Coronary artery (tissue), 2 donors: ENCODE results near the gene MIX23.

ENCODE experiments used
- DNase-seq: peaks from one replicate; pipeline ENCODE4 v3.0.0-alpha.2; 2017; ENCODE audit warnings: low spot score
- H3K27ac ChIP-seq, 2 donors: fragments of 200-600 bp; sonication (generic); one replicate each; pipeline ENCODE4 v1.5.1; 2016 to 2019
- H3K4me3 ChIP-seq: fragments of 200-600 bp; sonication (generic); 2 replicates; pipeline ENCODE4 v1.5.1; 2016; ENCODE audit warnings: mild to moderate bottlenecking, moderate library complexity
- TF ChIP-seq, protein P1 (sequence below): fragments of 200-600 bp; sonication (generic); IDR thresholded peaks from one replicate; pipeline ENCODE4 v1.5.1; 2019; ENCODE audit warnings: antibody characterized with exemption

MIX23 gene

DNA sequence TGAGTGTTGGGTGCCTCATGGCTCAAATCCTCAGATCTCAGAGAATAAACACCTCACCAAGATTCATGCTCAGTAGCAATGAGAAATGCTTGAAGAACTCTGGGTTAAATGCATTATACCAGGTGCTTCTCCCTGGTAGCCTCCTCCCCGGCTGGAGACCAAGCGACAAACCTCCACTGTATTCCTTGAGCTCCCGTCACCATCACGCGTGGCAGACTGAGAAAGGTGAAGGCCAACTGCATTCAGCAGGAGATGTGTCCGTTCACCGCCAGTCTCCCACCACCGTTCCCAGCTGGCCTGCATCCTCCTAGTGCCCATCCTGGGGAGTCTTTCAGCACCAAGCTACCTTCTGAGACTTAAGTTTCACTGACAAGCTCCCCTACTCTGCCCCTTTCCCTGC lies 50.5 kb downstream of the MIX23 start:
- H3K4me3 ChIP-seq, result no peak overlapping the region
- TF ChIP-seq, protein P1, sequence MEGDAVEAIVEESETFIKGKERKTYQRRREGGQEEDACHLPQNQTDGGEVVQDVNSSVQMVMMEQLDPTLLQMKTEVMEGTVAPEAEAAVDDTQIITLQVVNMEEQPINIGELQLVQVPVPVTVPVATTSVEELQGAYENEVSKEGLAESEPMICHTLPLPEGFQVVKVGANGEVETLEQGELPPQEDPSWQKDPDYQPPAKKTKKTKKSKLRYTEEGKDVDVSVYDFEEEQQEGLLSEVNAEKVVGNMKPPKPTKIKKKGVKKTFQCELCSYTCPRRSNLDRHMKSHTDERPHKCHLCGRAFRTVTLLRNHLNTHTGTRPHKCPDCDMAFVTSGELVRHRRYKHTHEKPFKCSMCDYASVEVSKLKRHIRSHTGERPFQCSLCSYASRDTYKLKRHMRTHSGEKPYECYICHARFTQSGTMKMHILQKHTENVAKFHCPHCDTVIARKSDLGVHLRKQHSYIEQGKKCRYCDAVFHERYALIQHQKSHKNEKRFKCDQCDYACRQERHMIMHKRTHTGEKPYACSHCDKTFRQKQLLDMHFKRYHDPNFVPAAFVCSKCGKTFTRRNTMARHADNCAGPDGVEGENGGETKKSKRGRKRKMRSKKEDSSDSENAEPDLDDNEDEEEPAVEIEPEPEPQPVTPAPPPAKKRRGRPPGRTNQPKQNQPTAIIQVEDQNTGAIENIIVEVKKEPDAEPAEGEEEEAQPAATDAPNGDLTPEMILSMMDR, result no peak
- no peak for DNase-seq
- H3K27ac ChIP-seq, result no peak overlapping the region

DNA sequence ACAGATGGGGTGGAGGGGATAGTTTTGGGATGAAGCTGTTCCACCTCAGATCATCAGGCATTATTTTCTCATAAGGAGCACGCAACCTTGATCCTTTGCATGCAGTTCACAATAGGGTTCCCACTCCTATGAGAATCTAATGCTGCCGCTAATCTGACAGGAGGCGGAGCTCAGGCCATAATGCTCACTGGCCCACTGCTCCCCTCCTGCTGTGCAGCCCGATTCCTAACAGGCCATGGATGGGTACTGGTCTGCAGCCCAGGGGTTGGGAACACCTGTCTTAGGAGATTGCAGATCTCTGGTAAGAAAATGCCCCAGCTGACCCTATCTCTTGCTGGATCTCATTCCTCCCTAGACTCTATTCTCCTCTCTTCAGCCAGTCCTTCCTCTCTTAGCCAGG lies 51.1 kb downstream of the MIX23 start:
- DNase-seq, result no peak
- H3K4me3 ChIP-seq, result no peak overlapping the region
- TF ChIP-seq, protein P1, result no peak
- H3K27ac ChIP-seq, result no peak overlapping the region

DNA sequence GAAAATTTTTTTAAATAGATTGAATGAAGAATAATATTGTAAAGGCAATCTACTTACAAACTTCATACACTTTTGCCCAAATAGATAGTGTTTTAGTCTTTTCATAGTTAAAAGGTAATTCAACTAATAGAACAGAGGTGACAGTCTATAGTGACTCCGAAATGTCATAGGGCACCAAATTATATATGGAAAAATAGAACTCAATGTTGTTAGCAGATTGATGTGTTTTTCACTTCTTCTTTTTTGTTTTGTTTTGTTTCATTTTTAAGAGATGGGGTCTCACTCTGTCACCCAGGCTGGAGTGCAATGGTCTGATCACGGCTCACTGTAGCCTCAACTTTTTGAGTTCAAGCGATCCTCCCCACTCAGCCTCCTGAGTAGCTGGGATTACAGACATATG lies 57.3 kb downstream of the MIX23 start:
- TF ChIP-seq, protein P1, result no peak
- no peak overlapping the region for H3K27ac ChIP-seq

DNA sequence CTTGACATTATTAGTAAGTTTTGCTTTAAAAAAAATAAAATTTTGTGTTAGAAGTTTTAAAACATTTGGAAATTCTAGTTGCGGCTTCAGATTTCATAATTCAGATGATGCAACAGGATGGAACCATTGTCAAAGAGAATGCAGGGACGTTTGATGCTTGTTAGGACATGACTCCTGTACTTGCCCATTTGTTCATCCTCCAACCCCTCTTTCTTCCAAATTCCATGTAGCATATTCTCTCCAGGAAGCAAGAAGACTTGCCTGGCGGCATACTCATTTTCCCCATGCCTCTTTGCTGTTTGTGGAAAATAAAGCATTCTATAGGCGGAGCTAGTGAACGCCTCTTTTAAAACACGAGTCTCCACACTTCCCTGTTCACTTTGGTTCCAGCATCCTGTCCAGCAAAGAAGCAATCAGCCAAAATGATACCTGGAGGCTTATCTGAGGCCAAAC lies 58.1 kb downstream of the MIX23 start, which contains the start of gene CSTA:
TSS of gene CSTA (plus strand) at position 378 of the 453 bp plus-strand sequence. CDS start at position 423, 45 bp downstream.
- DNase-seq, result no peak
- peak within 1 kb of the TSS; percentile 34 for H3K4me3 ChIP-seq
- H3K27ac ChIP-seq, result no peak within 1 kb of the TSS
- TF ChIP-seq, protein P1, result no peak

More for the DNA sequence above, 57.3 kb downstream of the MIX23 start:
- no peak for DNase-seq
- peak overlapping the region; percentile 34 for H3K4me3 ChIP-seq

DNA sequence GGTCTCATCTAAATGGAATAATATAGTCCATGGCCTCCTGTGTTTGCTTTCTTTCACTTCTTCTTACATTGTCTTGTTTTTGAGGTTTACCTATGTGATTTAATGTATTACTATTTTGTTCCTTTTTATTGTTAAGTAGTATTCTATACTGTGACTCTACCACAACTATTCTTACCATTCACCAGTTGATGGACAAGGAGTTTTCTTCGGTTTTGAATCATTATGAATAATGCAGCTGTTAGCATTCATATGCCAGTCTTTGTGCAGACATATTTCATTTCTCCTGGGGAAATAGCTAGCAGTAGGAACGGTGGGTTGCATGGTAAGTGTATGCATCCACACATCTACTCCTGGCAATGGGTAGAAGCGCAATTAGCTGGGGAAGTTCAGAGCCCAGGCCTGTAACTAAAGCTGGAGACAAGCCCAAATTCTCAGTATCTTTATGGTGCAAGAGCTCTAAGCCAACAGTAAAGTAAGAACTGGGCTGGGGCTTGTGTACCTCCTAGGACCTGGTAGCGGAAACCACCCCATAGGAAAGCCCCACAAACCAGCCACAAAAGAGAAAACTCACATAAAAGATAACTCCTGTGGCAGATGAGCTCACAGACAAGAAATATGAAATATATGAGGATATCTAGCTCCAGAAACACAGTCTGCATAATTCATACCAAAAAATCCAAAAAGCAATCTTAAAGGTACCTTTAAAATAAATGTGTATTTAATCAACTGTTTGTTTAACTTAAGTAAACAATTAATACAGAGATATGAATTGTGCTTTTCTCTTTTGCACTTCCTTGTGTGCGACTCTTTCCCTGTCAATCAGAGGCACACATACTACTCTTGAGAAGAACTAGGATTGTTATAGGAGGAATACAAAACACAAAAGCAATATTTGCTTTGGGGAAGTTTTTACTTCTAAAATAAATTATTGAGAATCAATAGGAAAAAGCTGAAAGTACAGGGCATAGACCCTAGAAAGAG lies 60.6 kb downstream of the MIX23 start:
- H3K27ac ChIP-seq, result no peak overlapping the region
- TF ChIP-seq, protein P1, result no peak
- H3K4me3 ChIP-seq, result no peak overlapping the region
- DNase-seq, result no peak

DNA sequence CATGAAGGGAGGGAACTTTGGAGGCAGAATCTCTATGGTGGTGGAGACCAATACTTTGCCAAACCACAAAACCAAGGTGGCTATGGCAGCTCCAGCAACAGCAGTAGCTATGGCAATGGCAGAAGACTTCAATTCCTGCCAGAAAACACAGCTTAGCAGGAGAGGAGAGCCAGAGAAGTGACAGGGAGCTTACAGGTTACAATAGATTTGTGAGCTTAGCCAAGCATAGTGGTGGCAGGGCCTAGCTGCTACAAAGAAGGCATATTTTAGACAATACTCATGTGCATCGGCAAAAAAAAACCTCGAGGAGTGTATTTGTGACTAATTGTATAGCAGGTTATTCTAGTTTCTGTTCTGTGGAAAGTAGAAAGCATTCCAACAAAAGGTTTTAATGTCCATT lies 64.4 kb downstream of the MIX23 start:
- no peak overlapping the region for H3K27ac ChIP-seq
- DNase-seq, result no peak
- TF ChIP-seq, protein P1, result no peak

More for the DNA sequence above, 64.4 kb downstream of the MIX23 start:
- no peak overlapping the region for H3K4me3 ChIP-seq
